ENCODE measurements around the gene ATP6V1B1. TPM values are rescaled to one million over a fixed set of nuclear protein-coding genes. Genes with fewer than 3 reads are reported as not detected.

ATP6V1B1 gene
- total RNA-seq, 1 donor from 2014 or later, result 6.3 TPM

DNA sequence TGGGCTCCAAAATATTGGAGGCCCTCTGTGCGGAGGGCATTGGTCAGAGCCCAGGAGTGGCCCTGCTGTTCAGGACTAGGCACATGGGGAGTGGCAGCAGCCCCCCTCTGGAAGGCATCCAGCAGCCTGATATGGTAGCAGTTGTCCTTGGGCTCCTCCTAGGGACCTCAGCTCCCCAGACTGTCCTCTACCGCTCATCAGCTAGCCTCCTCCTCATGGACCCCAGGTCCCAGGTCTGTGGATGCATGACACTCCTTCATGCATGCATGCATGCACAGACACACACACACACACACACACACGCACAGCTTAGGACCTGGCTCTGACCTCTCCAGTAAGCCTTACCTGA is 15.4 kb upstream of the ATP6V1B1 start:
- TF ChIP-seq, protein P1, sequence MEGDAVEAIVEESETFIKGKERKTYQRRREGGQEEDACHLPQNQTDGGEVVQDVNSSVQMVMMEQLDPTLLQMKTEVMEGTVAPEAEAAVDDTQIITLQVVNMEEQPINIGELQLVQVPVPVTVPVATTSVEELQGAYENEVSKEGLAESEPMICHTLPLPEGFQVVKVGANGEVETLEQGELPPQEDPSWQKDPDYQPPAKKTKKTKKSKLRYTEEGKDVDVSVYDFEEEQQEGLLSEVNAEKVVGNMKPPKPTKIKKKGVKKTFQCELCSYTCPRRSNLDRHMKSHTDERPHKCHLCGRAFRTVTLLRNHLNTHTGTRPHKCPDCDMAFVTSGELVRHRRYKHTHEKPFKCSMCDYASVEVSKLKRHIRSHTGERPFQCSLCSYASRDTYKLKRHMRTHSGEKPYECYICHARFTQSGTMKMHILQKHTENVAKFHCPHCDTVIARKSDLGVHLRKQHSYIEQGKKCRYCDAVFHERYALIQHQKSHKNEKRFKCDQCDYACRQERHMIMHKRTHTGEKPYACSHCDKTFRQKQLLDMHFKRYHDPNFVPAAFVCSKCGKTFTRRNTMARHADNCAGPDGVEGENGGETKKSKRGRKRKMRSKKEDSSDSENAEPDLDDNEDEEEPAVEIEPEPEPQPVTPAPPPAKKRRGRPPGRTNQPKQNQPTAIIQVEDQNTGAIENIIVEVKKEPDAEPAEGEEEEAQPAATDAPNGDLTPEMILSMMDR (conservative IDR thresholded peaks at IDR 0.05), result no peak
- H3K27me3 Mint-ChIP-seq, result peaks cover 35% of the 10 kb centered on the region
- H3K27ac Mint-ChIP-seq, result no peak overlapping the region
- H3K36me3 Mint-ChIP-seq, result peaks cover 6% of the 10 kb centered on the region
- peak; percentile 45 for DNase-seq (ENCODE audit: extremely low spot score, unreplicated experiment)
- peaks cover 12% of the 10 kb centered on the region for H3K4me1 Mint-ChIP-seq (ENCODE audit: unreplicated experiment)
- no peaks in the 10 kb centered on the region for H3K9me3 Mint-ChIP-seq
- H3K4me3 Mint-ChIP-seq, result no peak overlapping the region

DNA sequence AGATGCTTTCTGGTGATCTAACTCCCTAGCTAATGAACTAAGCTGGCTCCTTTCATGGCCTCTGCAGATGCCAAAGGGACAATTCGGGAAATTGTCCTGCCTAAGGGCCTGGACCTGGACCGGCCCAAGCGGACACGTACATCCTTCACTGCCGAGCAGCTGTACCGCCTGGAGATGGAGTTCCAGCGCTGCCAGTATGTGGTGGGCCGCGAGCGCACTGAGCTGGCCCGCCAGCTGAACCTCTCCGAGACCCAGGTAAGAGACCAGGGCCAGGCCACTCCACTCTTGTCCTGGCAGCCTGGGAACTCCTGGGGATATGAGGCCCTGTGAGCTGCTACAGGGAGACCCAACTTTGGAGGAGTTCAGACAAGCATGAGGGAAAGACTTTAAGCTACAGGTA is 14.7 kb upstream of the ATP6V1B1 start:
- Mint-ChIP-seq H3K4me3 (no peak overlapping the region), H3K27me3 (peaks cover 36% of the 10 kb centered on the region), H3K36me3 (peaks cover 6% of the 10 kb centered on the region), H3K27ac (no peak overlapping the region), H3K9me3 (no peaks in the 10 kb centered on the region), H3K4me1 (ENCODE audit: unreplicated experiment) (peaks cover 12% of the 10 kb centered on the region)
- peak; percentile 45 for DNase-seq (ENCODE audit: extremely low spot score, unreplicated experiment)
- TF ChIP-seq, protein P1 (conservative IDR thresholded peaks at IDR 0.05), result no peak

DNA sequence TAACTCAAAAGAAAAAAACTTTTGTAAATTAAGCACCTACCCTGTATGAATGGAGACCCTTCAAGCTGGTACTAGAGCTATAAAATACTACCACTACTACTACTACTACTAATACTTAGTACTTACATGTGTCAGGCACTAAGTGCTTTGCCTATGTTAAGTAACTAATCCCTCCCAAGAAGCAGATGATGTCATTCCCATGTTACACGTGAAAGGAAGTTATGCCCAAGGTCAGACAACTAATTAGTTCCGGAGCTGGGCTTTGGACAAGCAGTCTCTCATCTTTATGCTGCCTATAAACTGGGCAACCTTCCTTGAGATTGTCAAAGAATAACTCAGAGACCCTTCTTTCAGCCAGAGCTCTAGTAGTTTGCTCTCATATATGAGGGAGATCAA is 13.9 kb upstream of the ATP6V1B1 start:
- TF ChIP-seq, protein P1 (conservative IDR thresholded peaks at IDR 0.05), result no peak
- DNase-seq (ENCODE audit: extremely low spot score, unreplicated experiment), result no peak
- peaks cover 12% of the 10 kb centered on the region for H3K4me1 Mint-ChIP-seq (ENCODE audit: unreplicated experiment)
- H3K4me3 Mint-ChIP-seq, result no peak overlapping the region
- H3K27ac Mint-ChIP-seq, result peak overlapping the region; percentile 11
- no peaks in the 10 kb centered on the region for H3K9me3 Mint-ChIP-seq
- peaks cover 29% of the 10 kb centered on the region for H3K27me3 Mint-ChIP-seq
- peaks cover 6% of the 10 kb centered on the region for H3K36me3 Mint-ChIP-seq

DNA sequence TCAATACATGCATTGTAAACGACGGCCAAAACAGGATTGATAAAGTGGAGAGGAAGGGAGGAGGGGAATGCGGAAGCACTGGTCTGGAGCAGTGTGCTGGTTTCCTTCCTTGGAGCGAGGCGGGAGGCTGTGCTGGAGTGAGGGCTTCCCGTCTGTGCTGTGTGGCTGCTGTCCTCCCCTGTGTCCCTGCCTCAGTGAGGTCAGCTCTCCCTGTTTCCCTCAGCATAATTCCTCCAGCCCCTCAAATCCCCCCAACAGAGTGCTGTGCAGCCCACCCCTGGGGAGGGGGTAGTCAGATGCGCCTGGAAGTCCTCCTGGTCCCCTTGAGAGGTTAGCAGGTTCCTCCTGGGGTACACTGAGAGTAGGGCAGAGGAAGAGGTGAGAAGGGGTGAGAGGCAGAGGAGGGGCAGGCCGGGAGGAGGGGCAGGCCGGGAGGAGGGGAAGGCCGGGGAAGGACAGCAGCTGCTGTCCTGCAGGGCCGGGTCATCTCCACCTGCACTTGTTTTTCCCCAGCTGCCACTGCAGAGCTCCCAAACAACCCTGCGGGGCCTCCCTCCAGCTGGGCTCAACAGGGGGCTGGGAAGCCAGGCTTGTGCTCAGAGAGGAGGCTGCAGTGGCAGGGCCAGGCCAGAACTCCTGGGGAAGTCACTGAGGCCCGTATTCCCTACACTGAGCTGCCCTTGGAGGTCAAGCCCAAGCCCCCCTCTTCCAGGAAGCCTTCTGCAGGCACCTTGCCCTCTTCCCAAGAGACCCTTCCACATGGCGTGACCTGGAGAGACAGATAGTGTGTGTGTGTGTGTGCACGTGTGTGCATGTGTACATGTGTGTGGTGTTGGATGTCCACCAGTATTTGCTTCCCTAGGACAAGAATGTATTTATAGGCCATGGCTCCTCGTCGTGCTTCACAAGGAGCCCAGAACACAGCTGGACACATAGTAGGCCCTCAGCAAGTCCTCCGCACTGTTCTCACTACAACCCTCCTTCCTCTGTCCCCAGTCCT is 13.2 kb upstream of the ATP6V1B1 start:
- H3K27ac Mint-ChIP-seq, result peak overlapping the region; percentile 11
- H3K36me3 Mint-ChIP-seq, result peaks cover 6% of the 10 kb centered on the region
- no peaks in the 10 kb centered on the region for H3K9me3 Mint-ChIP-seq
- H3K4me3 Mint-ChIP-seq, result no peak overlapping the region
- H3K4me1 Mint-ChIP-seq (ENCODE audit: unreplicated experiment), result peaks cover 12% of the 10 kb centered on the region
- H3K27me3 Mint-ChIP-seq, result peaks cover 32% of the 10 kb centered on the region
- DNase-seq (ENCODE audit: extremely low spot score, unreplicated experiment), result no peak
- TF ChIP-seq, protein P1 (conservative IDR thresholded peaks at IDR 0.05), result no peak

DNA sequence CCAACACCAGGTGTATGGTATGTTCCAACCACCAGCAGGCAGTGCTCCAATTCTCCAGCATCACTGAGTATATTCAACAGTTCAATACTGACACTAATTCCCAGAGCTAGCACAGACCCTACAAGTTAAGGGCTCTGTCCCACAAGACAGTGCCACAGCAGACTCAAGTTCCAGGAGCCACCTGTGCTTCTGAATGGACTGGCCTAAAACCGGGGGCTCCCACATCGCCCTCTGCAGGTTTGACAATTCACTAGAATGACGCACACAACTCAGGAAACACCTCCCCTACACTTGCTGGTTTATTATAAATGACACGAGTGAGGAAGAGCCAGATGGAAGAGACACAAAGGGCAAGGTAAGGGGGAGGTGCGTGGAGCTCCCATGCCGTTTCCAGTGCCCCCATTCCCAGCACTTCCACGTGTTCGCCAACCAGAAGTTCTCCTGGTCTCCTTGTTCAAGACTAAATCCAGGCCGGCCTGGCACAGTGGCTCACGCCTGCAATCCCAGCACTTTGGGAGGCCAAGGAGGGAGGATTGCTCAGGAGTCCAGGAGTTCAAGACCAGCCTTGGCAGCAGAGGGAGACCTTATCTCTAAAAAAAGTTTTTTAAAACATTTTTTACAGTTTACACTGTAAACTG is 12.2 kb upstream of the ATP6V1B1 start:
- H3K27ac Mint-ChIP-seq, result no peak overlapping the region
- DNase-seq (ENCODE audit: extremely low spot score, unreplicated experiment), result no peak
- TF ChIP-seq, protein P1 (conservative IDR thresholded peaks at IDR 0.05), result peak; percentile 45
- H3K36me3 Mint-ChIP-seq, result peaks cover 6% of the 10 kb centered on the region
- no peaks in the 10 kb centered on the region for H3K9me3 Mint-ChIP-seq
- H3K27me3 Mint-ChIP-seq, result peaks cover 22% of the 10 kb centered on the region
- no peak overlapping the region for H3K4me3 Mint-ChIP-seq
- peaks cover 12% of the 10 kb centered on the region for H3K4me1 Mint-ChIP-seq (ENCODE audit: unreplicated experiment)
